T-helper 9 cell (primary cell): Measurements from ENCODE around the gene TSPAN4.

ENCODE experiments used
- DNase-seq: peaks from one replicate; pipeline ENCODE4 v3.0.0-alpha.2; 2020

TSPAN4 gene

DNA sequence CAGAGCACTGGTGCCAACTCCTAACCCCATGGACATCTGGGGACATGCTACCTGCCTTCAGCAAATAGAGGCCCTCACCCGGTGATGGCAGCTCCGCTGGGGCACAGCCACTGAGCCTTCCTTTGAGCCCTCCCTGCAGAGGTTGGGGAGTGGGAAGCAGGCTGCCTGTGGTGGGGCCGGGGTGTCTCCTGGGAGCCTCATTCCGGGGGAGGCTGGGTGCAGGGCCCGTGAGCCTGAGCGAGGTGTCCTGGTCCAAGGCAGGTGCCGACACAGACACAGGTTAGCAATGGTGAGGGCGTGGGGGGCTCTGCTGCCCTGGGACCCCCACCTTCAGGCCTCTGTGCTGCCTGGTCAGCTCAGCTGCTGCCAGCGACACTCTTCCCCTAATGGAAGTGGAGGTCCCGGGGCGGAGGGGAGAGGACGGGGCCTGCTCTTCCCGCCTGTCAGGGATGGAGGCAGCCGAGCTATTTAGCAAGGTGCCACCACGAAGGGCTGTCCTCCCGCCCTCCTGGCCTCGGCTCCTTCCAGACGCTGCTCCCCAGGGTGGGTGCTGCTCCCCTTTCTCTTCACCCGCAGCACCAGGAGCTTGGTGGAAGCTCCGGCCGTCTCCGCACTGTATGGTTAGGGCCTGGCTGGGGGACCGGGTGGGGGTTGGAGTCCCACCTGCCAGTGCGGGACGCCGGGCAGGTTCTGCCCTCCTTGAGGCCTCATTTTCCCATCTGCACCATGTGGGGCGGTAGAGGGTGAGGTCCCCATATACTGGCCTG lies 11.2 kb downstream of the TSPAN4 start:
- DNase-seq, result no peak

DNA sequence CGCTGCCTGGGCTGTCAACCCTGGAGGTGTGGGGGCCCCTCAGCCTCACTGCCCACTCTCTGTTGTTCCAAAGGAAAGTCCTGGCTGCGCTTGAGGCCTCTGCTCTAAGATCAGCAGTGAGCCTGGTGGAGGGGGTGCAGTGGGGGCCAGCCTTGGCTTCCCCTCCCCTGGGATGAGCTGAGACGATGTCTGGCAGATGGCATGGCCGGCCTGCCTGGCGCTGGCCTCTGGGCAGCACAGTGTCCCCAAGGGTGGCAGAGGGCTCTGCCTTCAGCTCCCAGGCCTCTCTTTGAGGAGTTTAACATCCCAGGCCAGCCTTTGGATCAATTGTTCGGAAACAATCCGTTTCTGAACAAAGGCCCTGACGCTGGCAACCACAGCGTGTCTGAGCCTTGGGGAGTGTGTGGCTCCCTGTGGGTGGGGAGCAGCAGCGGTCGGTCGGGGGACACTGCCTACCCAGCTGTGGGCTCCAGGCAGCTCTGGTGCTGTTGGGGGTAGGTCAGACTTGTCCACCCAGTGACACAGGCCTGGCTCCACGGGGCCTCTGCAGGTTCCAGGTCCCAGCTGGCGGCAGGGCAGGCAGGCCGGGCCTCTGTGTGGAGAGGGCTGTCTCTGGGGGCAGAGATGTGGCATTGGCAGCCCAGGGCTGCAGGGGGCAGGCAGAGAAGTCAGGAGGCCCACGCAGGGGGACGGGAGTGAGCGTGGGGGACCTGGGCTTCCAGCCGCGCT lies 12.1 kb downstream of the TSPAN4 start:
- DNase-seq, result no peak

DNA sequence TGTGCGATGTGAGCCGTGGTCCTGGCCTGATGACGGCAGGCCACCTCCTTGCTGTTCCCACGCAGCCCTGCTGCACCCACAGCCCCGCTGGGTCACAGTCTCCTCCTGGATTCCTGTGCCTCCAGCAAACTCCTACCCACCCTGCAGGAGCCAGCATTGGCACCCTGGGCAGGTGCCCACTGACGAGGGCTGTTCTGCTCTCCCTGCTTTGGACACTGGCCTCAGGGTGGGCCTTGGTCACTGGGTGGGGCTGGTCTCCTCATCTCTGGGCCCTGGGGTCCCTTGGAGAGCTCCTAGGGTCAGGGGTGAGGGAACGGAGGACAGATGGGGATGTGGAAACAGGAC lies 12.7 kb downstream of the TSPAN4 start:
- no peak for DNase-seq

DNA sequence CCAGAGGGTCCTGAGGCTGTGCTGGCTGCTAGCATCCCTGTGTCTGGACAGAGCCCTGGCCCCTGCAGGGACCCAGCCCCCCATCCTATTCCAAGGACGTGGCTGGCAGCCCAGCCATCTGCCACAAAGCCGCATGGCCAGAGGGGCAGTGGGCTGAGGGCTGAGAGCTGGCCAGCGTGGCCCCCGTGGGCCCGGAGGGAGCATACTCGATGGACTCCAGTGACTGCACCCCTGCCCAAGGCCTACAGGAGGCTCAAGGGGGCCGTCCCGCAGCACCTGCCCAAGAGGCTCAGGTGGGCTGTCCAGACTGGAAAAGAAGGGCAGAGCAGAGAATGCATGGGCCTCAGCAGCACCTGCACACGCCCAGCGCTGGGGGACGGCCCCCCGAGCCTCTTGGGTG lies 13.1 kb downstream of the TSPAN4 start:
- DNase-seq, result no peak

DNA sequence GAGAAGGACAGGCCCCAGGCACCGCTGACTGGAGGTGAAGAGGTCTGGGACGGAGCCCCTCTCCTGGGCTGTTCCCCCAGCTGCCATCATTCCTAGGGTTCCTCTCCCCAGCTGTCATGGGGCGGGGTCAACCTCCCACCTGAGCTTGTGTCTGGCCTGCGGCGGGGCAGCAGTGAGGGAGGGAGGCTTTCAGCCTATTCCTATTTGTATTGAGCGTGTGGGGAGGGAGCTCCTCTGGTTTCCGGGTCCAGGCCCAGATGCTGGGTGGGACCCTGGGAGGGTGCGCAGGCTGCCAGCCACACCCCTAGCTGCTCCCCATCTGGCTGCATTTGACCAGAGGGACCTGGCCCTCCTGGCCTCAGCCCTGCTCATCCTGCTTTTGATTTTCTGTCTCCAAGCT lies 13.7 kb downstream of the TSPAN4 start:
- no peak for DNase-seq

DNA sequence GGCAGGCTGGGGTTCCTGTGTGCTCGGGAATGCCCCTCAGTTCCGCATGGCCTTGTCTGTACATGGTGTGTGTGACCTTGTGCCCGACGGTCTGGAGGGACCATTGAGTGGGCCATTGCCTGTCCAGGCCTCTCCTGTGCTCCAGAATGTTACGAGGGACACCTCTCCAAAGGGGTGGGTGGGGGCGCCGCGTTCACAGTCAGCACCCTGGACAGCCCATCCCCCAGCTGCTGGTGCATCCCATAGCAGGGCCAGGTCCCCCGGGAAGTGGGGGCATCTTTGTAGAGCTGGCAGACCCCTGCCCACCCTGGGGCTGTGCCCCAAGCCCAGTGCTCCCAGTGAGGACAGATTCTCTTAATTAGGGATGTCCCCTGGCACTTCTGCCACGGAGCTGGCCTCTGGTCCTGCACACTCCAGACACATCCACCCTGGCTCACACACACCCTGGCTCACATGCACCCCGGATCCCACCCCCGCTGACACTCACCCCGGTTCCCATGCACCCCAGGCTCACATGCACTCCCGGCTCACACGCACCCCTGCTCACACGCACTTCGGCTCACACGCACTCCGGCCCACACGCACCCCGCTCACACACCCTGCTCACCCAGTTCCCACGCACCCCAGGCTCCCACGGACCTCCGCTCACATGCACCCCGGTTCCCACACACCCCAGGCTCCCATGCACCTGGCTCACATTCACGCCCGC lies 15.6 kb downstream of the TSPAN4 start:
- DNase-seq, result no peak

DNA sequence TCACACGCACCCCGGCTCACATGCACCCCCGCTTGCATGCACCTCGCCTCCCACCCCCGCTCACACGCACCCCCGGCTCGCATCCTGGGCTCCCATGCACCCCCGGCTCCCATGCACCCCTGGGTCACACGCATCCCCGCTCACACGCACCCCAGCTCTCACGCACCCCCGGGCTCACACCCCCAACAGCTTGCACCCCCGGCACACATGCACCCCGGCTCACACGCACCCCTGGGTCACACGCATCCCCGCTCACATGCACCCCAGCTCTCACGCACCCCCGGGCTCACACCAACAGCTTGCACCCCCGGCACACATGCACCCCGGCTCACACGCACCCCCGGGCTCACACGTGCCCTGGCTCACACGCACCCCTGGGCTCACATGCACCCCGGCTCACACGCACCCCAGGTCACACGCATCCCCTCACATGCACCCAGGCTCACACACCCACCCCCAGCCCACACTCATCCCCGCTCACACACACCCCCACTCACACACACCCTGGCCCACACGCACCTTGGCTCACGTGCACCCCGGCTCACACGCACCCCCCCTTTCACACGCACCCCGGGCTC lies 16.2 kb downstream of the TSPAN4 start:
- no peak for DNase-seq

DNA sequence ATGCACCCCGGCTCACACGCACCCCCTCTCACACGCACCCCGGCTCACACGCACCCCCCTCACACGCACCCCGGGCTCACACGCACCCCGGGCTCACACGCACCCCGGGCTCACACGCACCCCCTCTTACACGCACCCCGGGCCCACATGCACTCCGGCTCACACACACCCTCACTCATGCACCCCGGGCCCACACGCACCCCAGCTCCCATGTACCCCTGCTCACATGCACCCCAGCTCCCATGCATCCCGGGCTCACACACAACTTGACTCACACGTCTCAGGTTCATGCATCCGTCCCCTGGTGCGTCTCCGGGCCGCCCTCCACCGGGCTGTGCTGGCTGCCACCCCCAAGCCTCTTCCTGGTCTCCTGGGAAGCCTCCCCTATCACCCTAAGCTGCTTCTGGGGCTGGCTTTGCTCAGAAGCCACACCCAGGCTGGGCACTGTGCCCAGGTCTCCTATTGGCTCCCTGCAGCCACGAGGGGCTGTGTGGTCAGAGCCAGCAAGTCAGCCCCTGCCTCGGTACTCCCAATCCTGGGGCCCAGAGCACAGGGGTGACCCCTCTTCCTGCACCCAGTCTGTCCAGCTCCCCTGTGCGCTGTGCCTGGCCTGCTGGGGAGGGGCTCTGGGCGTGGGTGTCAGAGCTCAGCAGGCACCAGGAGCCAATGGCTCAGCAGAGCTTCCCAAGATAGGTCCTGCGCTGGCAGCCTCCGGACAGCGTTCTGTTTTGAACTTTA lies 16.9 kb downstream of the TSPAN4 start:
- DNase-seq, result no peak

DNA sequence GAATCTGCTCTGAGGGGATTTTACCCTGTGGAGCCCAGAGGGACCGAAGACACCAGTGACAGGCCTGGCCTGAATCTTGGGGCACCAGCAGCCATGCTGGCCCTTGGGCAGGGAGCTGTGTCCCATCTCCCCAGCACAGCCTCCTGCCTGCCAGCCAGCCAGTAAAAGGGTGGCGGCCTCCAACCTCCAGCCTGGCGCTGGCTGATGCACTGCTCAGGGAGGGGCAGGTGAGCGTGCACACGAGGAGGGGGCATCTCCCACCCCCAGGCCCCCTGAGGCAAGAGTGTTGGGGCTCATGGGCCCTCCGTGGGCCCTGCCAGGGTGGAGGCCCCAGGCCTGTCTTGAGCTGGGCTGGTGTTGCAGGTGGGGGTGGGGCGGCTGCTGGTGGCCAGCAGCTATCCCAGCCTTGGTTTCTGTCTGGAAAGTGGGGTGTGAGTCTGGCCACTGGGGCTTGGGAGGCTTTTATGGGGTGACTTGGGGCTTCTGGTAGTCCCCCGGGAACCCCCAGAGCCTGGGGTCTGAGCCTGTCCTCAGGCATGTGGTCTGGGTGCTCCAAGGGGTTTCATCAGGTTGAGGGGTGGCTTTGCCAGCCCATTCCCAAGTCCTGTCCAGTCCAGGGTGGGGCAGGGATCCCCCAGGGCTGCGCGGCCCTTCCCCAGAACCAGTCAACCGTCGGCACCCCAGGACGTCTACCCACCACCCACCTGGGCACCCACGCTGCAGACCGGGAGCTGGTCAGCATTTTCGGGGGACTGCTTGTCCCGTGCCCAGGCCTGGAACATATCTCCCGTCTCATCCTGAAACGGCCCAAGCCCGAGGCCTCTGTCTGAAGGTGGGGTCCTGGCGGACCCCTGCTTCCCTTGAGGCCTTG lies 17.8 kb downstream of the TSPAN4 start:
- no peak for DNase-seq

DNA sequence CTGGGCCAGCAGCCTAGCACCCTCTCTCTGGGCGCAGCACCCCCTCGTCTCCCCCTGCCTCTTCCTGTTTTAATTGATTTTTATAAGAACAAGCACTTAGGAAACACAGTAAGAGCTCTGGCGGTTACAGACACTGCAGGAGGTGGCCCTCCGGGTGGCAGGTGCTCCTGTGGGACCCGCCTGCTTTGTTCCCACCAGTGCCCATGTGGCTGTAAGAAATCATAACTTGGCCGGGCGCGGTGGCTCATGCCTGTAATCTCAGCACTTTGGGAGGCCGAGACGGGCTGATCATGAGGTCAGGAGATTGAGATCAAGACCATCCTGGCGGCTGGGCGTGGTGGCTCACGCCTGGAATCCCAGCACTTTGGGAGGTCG lies 18.4 kb downstream of the TSPAN4 start:
- DNase-seq, result no peak

DNA sequence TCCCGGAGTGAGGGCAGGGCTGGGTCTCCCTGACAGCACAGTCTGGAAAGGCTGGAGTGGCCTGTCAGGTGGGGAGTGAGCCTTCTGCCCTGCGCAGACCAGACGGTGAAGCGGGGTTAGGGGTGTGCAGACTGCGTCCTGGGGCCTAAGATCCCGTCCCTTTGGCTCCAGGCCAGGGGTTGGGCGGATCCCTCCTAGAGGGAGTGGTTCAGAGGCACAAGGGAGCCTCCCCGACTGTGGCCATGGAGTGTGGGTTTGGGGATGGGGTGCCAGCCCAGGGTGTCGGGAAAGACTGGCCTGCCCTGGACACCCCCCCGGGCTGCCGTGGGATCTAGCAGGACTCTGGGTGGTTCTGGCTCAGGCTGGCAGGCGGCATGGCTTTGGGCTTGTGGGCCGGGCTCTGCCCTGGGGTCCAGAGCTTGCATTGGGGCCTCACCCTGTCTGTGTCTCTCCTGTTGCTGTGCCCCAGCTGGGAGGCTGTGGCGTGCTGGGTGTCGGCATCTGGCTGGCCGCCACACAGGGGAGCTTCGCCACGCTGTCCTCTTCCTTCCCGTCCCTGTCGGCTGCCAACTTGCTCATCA lies 19.5 kb downstream of the TSPAN4 start:
- DNase-seq, result no peak

DNA sequence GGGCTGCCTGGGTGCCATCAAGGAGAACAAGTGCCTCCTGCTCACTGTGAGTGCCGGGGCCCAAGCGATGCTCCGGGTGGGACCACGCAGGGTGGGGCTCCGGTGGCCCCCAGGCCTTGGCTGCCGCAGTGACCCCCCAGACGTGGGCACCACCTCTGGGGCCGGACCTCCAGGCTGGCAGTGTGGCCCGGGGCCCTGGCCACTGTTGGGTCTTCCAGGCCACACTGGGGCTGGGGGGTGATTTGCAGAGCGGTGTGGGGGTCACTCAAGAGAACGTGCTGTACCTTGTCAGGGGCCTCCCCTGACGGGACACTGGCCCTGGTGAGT lies 20.0 kb downstream of the TSPAN4 start:
- no peak for DNase-seq

DNA sequence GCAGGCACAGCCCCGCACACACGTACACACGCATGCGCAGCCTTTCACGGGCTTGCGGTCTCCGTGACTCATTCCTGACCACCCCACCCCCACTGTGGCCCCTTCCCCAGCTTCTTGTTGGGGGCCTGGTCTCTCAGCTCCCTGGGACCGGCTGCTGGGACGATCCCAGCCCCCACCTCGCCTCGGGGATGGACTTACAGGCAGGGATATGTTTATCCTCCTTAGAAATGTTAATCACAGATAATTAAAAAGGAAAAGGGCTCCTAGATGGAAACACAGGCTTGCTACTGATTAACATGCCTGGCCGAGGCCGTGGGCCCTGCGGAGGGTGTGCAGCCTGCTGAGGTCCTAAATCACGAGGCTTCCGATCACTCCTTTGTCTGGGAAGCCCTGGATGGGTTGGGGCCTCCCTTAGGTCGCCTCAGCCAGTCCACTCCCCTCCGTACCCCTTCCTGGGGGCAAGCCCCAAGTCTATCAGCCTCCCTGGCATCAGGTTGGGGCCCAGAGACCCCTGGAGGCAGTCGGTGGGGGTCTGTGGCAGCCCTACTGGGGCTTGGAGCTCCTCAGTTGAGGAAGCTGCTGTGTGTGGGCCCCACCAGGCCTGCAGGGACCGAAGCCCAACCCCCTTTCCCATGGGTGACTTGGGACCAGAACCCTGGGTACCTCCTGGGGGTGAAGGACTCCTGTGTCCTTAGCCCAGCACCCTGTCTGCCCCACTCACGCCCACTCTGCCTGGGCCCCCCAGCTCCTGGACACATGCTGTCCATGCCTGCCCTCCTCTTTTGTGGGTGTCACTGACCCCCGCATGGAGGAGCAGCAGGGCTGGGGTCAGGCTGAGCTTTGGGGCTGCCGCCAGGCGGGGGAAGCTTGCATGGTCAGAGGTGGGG lies 20.6 kb downstream of the TSPAN4 start:
- DNase-seq, result no peak

DNA sequence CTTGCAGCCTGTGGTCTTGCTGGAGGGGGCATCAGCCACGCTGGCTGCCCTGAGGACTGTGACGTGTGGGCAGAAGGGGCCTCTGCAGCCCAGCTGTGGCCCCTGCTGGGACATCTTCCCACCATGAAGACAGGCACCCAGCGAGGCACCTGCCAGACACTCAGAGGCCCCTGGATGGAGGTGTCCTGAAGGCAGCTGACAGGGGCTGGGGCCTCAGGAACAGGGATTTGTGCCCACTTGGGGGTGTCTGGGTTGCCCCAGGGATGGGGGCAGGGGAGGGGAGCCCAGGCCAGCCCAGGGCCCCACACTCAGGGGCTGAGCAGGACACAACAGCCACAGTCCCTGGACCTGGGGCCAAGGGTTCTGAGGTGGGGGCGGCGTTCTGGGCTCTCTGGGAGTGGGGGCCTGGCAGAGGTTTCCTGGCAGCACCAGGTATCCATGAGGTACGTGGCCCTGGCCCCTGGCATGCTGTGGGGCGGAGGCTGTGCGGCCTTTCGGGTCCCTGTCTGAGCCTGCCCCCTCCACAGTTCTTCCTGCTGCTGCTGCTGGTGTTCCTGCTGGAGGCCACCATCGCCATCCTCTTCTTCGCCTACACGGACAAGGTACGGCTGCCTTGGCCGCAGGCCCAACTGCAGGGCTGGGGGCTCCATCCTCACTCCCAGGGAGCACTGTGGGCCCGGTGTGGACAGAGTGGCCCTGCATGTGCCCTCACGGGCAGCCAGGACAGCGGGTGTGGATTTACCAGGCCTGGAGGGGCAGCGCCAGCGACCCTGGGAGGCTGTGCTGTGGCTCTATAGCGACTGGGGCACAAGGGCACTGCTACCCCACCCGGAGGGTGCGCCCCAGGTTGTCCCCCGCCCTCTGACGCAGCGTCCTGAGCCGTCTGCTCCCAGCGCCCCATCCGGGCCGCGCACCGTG lies 21.5 kb downstream of the TSPAN4 start:
- no peak for DNase-seq

DNA sequence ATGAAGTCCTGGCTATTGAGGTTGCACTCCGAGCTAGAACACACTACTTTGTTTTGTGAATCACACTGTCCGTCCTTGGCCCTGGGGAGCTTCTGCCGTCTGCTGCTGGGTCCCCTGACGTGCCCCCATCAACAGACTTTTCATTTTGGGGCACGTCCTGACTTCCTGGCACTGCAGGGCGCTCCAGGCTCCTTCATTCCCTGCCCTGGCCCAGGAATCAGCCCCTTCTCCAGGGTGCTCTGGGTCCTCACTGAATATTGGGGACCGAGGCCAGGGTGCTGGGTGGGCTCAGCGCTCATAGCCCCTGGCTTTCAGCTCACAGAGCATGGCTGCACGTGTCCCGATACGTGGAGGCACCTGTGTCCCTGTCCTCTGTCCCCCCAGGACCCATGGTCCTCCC lies 22.2 kb downstream of the TSPAN4 start:
- DNase-seq, result no peak

DNA sequence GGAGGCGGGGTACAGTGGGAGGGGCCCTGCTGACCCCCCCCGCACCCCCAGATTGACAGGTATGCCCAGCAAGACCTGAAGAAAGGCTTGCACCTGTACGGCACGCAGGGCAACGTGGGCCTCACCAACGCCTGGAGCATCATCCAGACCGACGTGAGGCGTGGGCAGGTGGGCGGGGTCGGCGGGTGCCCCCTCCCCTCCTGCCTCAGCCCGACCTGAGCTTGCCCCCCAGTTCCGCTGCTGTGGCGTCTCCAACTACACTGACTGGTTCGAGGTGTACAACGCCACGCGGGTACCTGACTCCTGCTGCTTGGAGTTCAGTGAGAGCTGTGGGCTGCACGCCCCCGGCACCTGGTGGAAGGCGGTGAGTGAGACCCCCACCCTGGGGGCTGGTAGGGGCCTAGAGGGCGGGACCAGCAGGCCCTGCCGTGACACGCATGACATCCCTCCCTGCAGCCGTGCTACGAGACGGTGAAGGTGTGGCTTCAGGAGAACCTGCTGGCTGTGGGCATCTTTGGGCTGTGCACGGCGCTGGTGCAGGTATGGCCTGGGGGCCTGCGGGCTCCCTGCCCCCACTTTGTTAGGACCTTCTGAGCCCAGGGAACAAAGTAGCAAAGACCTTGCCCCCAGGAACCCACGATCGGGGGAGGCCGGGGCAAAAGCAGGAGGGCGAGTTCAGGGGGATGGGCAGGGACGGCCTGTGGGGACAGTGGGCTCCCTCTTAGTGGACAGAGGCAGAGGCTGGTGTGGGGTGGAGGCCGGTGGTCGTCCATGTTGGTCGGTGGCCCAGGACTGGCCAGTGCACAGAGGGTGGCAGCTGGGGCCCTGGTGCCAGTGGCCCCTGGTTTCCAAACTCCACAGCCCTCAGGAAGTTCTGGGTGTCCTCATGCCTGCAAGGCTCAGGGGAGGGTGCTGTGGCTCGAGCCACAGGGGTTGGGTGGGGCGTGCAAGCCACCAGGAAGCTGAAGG lies 23.1 kb downstream of the TSPAN4 start:
- DNase-seq, result no peak

DNA sequence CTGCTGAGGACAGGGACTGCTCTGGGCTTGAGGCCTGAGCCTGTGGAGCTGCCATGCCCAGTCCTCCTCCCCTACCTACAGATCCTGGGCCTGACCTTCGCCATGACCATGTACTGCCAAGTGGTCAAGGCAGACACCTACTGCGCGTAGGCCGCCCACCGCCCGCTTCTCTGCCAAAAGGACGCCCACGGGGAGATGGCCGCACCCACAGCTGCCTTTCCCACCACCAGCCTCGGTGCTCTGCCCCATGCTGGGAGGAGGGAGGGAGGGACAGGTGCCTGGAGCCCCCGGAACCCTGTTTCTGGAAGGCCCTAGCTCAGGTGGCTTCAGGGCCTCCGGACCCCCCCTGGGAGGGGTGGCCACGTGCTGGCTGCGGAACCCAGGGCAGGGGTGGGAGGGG lies 23.8 kb downstream of the TSPAN4 start:
- DNase-seq, result no peak

DNA sequence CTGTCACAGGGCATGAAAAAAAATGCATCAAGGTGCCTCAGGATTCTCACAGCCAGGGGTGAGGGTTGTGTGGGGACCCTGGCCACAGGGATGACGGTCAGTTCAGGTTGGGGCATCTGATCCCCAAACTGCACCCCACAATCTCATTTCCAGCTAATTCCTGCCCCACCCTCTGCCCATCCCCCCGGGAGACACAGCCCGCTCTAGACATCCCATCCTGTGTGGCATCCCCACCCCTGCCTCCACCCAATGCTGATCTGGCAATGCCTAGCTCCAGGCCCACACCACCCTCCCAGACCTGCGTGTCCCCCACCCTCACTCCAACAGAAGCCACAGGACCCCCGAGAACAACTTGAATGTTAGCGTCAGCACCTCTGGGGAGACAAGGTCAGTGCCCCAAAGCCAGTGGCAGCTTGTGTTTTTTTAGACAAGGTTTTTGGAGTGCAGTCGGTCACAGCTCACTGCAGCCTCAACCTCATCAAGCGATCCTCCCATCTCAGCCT lies 25.3 kb downstream of the TSPAN4 start:
- no peak for DNase-seq
